Cortex of kidney (tissue), 1 donor: ENCODE measurements around the gene SIRT1.
"Not testable (repeated sequence)": the region's sequence is repeated elsewhere in the genome, so short reads cannot be mapped to it uniquely, and the experiment has no call there.

Experiments used
- DNase-seq: peaks from one replicate; lab custom pipeline; 2025; lab: John Stamatoyannopoulos, UW

SIRT1 gene

GRCh38 chr10:67965456-67965855 lies 81.0 kb downstream of the SIRT1 start:
- DNase-seq, result no peak

GRCh38 chr10:67966035-67966434 lies 81.6 kb downstream of the SIRT1 start:
- DNase-seq, result not testable (repeated sequence)
